Subcutaneous adipose tissue (tissue), 4 donors: Measurements from ENCODE around the gene NT5C. TPM values are rescaled to one million over a fixed set of nuclear protein-coding genes. Genes with fewer than 3 reads are reported as not detected.

Experiments
- total RNA-seq, 4 donors: library from RNA; depleted of rRNA; stranded (reverse); fragments of >200 nt; gene quantifications; one replicate each; pipeline ENCODE4 v1.1.0, GENCODE V29; 2016
- TF ChIP-seq, protein P1 (sequence below): fragments of 450-650 bp; IDR thresholded peaks from one replicate; pipeline ENCODE4 v1.5.1; 2016; ENCODE audit warnings: low read depth, mild to moderate bottlenecking, control low read depth, antibody characterized with exemption, moderate library complexity

Gene NT5C
- total RNA-seq, 4 donors from 2014 or later: 35.4 to 92.3 (median 69.9) TPM

DNA sequence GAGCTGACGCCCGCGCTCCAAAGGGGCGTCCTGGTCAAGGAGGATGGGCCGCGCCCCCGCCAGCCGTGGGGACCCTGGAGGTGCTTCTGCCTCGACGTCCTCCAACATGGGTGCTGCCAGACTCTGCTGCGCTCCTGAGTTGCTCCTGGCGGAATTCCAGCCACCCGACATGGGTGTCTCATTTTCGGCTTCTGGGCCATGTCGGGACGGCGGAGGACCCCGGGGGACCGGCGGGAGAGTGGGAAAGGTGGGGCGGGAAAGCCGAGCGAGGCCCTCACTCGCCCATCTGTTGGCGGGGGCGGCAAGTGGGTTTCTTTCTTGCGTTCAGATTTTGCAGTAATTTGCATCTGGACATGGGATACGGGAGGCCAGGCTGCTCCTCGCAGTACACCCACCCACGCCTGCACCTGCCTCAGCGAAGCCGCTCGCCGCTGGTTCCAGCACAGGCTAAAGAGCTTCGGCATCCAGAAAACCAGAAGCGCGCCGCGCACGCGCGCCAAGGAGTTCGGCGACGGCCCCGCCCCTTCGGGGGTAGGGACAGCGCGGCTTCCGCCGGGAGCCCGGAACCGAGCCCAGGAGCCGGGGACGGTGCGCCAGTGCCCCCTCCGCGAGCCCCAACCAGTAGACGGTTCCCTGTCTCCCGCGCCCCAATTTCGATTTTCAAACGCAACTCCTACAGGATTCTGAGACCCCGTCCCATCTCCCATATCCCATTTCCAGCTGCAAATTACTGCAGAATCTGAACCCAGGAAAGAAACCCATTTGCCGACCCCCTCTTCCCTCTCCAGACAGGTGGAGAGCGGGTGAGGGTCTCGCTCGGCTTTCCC lies 21.9 kb downstream of the NT5C start, which contains the start of gene ARMC7:
Gene ARMC7 (plus strand): TSS at position 563 of the 827 bp plus-strand sequence. CDS start 320 bp downstream, outside the sequence.
- TF ChIP-seq, protein P1, sequence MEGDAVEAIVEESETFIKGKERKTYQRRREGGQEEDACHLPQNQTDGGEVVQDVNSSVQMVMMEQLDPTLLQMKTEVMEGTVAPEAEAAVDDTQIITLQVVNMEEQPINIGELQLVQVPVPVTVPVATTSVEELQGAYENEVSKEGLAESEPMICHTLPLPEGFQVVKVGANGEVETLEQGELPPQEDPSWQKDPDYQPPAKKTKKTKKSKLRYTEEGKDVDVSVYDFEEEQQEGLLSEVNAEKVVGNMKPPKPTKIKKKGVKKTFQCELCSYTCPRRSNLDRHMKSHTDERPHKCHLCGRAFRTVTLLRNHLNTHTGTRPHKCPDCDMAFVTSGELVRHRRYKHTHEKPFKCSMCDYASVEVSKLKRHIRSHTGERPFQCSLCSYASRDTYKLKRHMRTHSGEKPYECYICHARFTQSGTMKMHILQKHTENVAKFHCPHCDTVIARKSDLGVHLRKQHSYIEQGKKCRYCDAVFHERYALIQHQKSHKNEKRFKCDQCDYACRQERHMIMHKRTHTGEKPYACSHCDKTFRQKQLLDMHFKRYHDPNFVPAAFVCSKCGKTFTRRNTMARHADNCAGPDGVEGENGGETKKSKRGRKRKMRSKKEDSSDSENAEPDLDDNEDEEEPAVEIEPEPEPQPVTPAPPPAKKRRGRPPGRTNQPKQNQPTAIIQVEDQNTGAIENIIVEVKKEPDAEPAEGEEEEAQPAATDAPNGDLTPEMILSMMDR: no peak

DNA sequence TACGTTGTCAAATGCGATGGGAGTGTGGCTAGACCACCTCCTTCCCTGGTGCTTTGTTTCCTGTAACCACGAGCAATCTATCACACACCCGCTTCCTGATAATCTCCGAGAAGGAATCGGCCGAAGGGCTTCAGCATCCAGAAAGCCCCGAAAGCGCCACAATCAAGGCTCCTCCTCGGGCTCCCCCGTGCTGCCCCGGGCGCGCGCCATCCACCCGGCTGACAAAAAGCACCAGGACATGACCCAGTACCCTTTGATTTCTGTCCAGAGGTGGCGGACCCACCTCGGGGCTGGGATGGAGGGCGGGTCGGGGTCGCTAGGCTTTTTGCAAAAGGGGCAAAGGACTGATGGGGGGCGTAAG lies 22.5 kb downstream of the NT5C start:
- TF ChIP-seq, protein P1: no peak

GRCh38 chr17:75108193-75108592 lies 23.3 kb downstream of the NT5C start:
- TF ChIP-seq, protein P1: no peak

- TF ChIP-seq, protein P1: no peak
Measured at GRCh38 chr17:75105126-75106080, 26.1 kb downstream of the NT5C start.

DNA sequence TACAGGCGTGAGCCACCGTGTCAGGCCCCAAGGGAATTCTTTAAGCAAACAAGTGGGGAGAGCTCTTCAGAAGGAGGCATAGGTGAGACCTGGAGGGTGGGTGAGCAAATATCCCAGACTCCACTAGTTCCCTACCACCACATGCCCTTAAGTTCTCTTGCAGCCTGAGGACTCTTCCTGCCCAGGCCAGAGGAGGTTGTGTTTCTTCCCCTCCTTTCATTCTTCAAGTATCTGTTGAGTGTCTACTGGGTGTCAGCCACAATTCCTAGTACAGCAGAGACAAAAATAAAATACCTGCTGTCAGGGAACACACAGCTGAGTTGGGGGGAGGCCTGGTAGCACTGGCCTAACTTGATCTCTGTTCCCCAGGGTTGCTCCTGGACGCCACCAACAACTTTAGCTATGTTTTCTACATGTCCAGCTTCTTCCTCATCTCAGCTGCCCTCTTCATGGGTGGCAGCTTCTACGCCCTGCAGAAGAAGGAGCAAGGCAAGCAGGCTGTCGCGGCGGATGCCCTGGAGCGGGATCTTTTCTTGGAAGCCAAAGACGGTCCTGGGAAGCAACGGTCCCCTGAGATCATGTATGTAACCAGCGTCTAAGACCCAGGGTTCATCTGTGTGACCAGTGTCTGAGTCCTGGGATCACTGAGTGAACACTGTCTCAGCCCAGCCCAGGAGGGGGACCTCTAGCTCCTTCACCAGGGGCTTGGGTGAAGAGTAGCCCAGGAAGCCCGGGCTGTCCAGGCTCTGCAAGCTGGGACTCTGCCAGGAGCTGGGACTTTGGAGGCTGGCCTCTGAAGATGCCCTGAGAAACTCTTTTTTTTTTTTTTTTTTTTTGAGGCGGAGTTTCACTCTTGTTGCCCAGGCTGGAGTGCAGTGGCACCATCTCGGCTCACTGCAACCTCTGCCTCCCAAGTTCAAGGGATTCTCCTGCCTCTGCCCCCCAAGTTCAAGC lies 27.7 kb downstream of the NT5C start:
- TF ChIP-seq, protein P1: no peak

DNA sequence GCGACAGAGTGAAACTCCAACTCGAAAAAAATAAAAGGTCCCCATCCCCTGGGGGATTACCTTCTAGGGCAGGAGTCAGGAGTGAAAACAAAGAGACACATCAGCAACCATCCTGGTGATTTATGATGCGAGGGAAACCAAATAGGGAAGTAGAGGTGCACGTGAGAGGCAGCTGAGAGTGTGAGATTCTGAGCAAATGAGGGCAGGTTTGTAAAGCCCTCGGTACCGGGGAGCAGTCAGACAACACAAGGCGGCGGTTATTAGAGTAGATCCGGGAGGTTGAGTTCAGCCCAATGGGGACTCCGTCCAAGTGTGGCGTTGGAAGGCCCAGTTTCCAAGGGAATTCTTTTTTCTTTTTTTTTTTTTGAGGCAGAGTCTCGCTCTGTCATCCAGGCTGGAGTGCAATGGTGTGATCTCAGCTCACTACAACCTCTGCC lies 29.1 kb downstream of the NT5C start:
- TF ChIP-seq, protein P1: no peak
